ENCODE measurements around the gene MDFI.

DNA sequence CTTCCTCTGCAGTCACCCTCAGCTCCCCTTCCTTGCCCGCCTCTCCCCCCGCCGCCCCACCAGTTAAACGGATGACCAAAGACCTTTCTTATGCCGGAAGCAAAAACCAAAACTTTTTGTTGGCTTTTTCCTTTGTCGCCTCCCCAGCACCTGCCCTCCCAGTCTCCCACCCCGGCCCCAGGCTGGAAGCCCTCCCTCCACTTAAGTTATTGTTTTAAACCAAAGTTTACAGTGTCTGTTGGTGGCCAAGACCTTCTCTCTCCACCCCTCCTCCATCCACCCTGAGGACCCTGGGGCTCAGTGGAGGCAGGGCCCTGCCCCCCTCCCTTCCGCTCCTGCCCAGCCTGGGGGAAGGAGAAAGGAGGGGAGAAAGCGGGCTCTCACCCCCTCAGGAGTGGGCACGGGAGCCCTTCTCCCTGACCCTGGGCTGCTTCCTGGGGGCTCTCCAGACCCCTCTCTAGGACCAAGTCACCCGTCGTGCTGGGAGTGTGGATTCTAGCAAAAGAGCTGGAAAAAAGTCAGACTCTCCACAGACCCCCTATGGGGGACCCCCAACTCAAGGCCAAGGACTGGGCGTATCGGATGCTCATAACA lies 38.3 kb upstream of the MDFI start:
- TF ChIP-seq MXI1 (IDR thresholded peaks at IDR 0.05; ENCODE audit: low read depth, low read length), result no peak
- TF ChIP-seq EP300 (IDR thresholded peaks at IDR 0.05; ENCODE audit: borderline replicate concordance in 1 of 2, low read depth in 1 of 2, low read length in 1 of 2), result no peak
- TF ChIP-seq, protein P1, sequence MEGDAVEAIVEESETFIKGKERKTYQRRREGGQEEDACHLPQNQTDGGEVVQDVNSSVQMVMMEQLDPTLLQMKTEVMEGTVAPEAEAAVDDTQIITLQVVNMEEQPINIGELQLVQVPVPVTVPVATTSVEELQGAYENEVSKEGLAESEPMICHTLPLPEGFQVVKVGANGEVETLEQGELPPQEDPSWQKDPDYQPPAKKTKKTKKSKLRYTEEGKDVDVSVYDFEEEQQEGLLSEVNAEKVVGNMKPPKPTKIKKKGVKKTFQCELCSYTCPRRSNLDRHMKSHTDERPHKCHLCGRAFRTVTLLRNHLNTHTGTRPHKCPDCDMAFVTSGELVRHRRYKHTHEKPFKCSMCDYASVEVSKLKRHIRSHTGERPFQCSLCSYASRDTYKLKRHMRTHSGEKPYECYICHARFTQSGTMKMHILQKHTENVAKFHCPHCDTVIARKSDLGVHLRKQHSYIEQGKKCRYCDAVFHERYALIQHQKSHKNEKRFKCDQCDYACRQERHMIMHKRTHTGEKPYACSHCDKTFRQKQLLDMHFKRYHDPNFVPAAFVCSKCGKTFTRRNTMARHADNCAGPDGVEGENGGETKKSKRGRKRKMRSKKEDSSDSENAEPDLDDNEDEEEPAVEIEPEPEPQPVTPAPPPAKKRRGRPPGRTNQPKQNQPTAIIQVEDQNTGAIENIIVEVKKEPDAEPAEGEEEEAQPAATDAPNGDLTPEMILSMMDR (IDR thresholded peaks at IDR 0.05), result no peak
- no peak for TF ChIP-seq YY1 (IDR thresholded peaks at IDR 0.05; ENCODE audit: low read depth)
- no peak for TF ChIP-seq SMC3 (IDR thresholded peaks at IDR 0.05; ENCODE audit: low read depth, low read length)
- TF ChIP-seq, protein P2, sequence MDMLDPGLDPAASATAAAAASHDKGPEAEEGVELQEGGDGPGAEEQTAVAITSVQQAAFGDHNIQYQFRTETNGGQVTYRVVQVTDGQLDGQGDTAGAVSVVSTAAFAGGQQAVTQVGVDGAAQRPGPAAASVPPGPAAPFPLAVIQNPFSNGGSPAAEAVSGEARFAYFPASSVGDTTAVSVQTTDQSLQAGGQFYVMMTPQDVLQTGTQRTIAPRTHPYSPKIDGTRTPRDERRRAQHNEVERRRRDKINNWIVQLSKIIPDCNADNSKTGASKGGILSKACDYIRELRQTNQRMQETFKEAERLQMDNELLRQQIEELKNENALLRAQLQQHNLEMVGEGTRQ (IDR thresholded peaks at IDR 0.05; ENCODE audit: borderline replicate concordance, low read depth, low read length), result no peak
- no peak for TF ChIP-seq POLR2AphosphoS5 (IDR thresholded peaks at IDR 0.05; ENCODE audit: low read depth, low read length)
- no peak for TF ChIP-seq FOXM1 (IDR thresholded peaks at IDR 0.05; ENCODE audit: low read depth)
- no peak for TF ChIP-seq MAX (IDR thresholded peaks at IDR 0.05; ENCODE audit: low read depth)
- no peak for TF ChIP-seq GATA2 (CRISPR knock-in tag; IDR thresholded peaks at IDR 0.05)
- no peak for TF ChIP-seq RAD21 (IDR thresholded peaks at IDR 0.05; ENCODE audit: low read length)
- TF ChIP-seq ELF1 (IDR thresholded peaks at IDR 0.05), result no peak

All from SK-N-SH (cell line).